MV-4-11 (cell line): ENCODE results near the gene HACD1.
A peak's percentile ranks its signal among the peaks of the same experiment; 100 is the strongest.

Experiments
- DNase-seq: peaks from one replicate; lab custom pipeline; 2025; lab: John Stamatoyannopoulos, UW

The HACD1 gene

GRCh38 chr10:17578603-17579002 is 38.6 kb downstream of the HACD1 start:
- DNase-seq: no peak

- peak; percentile 10 for DNase-seq
Measured at GRCh38 chr10:17576768-17577167, 40.4 kb downstream of the HACD1 start.

GRCh38 chr10:17564911-17565310 is 52.3 kb downstream of the HACD1 start:
- no peak for DNase-seq

GRCh38 chr10:17563452-17563851 is 53.7 kb downstream of the HACD1 start:
- DNase-seq: no peak

GRCh38 chr10:17562614-17563013 is 54.6 kb downstream of the HACD1 start:
- DNase-seq: peak; percentile 90

- DNase-seq: no peak
Measured at GRCh38 chr10:17561111-17561510, 56.1 kb downstream of the HACD1 start.

- DNase-seq: no peak
Measured at GRCh38 chr10:17557459-17557858, 59.7 kb downstream of the HACD1 start.

- DNase-seq: no peak
Measured at GRCh38 chr10:17548770-17549169, 68.4 kb downstream of the HACD1 start.

GRCh38 chr10:17548162-17548561 is 69.0 kb downstream of the HACD1 start:
- no peak for DNase-seq

- peak; percentile 59 for DNase-seq
Measured at GRCh38 chr10:17547060-17547459, 70.1 kb downstream of the HACD1 start.

GRCh38 chr10:17544465-17544864 is 72.7 kb downstream of the HACD1 start:
- DNase-seq: no peak
